ENCODE measurements around the gene SRRD. TPM values are rescaled to one million over a fixed set of nuclear protein-coding genes. Genes with fewer than 3 reads are reported as not detected.

The SRRD gene
- total RNA-seq, 3 donors from 2014 or later = 8.8 to 17.4 (median 15.0) TPM

DNA sequence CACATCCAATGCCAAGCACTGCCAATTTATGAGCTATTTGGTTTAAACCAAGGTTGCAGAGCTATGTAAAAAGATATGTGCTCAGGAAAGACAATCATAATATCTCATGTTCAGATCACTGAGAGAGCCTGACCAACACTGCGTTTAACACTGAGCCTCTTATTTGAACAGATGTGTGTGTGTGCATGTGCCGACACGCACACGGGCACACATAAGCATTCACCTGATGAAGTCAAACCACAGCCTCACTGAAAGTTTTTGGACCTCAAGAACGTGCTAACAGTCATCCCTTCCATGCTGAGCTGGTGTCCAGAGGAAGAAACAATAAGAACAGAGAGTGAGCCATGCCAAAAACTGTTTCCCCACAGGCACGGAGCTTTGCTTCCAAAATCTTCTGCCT lies 23.5 kb upstream of the SRRD start:
- H3K4me1 ChIP-seq = no peaks in the 10 kb centered on the region
- no peak overlapping the region for H3K27ac ChIP-seq
- H3K4me3 ChIP-seq = no peak overlapping the region
- intact Hi-C loops (cut with DNase I; ENCODE audit: low total_unique reads) = loop anchor here (5.0 kb wide), 1 partner anchor 87 kb away; no protein-coding TSS in a partner anchor
- no peaks in the 10 kb centered on the region for H3K27me3 ChIP-seq
- DNase-seq (ENCODE audit: low spot score in 2 of 2) = no peak
- no peak for TF ChIP-seq POLR2AphosphoS5 (IDR thresholded peaks at IDR 0.05)
- TF ChIP-seq, protein P1, sequence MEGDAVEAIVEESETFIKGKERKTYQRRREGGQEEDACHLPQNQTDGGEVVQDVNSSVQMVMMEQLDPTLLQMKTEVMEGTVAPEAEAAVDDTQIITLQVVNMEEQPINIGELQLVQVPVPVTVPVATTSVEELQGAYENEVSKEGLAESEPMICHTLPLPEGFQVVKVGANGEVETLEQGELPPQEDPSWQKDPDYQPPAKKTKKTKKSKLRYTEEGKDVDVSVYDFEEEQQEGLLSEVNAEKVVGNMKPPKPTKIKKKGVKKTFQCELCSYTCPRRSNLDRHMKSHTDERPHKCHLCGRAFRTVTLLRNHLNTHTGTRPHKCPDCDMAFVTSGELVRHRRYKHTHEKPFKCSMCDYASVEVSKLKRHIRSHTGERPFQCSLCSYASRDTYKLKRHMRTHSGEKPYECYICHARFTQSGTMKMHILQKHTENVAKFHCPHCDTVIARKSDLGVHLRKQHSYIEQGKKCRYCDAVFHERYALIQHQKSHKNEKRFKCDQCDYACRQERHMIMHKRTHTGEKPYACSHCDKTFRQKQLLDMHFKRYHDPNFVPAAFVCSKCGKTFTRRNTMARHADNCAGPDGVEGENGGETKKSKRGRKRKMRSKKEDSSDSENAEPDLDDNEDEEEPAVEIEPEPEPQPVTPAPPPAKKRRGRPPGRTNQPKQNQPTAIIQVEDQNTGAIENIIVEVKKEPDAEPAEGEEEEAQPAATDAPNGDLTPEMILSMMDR (IDR thresholded peaks at IDR 0.05) = no peak
- TF ChIP-seq POLR2A (IDR thresholded peaks at IDR 0.05) = no peak
- no peaks in the 10 kb centered on the region for H3K36me3 ChIP-seq
- H3K9me3 ChIP-seq = no peaks in the 10 kb centered on the region

DNA sequence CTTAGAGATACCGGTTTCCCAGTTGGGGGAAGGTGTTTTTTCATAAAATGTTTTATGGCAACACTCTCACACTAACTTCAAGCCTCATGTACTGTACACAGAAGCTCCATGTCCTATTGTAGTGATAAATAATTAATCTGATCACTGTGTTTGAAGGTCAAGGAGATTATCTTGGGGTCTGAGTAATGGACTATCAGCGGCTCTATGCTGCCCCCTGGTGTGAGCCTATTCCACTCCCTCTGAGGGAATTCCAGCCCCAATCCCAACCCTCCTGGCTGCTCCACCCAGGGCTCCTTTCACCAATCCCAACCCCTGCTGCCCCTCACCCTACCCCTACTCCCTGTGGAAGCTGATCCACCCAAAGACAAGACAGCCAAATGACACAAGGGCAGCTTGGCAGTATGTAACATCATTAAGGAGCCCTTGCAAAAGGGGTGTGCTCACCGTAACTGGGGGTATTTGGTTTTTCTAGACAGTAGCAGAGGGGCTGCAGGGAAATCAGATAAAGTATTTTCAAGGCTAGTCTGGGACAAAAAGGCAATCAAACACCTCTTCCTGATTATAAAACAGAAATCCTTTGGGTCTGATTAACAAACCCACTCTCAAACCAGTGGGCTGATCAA lies 22.4 kb upstream of the SRRD start:
- H3K36me3 ChIP-seq = no peaks in the 10 kb centered on the region
- TF ChIP-seq, protein P1 (IDR thresholded peaks at IDR 0.05) = peak in 2 of 3 donors; percentile 54 to 58
- no peak for TF ChIP-seq POLR2AphosphoS5 (IDR thresholded peaks at IDR 0.05)
- H3K27ac ChIP-seq = no peak overlapping the region
- intact Hi-C loops (cut with DNase I; ENCODE audit: low total_unique reads) = loop anchor here (5.0 kb wide), 1 partner anchor 86 kb away; no protein-coding TSS in a partner anchor
- no peaks in the 10 kb centered on the region for H3K27me3 ChIP-seq
- H3K4me3 ChIP-seq = no peak overlapping the region
- no peak for DNase-seq (ENCODE audit: low spot score in 2 of 2)
- no peaks in the 10 kb centered on the region for H3K9me3 ChIP-seq
- no peaks in the 10 kb centered on the region for H3K4me1 ChIP-seq

DNA sequence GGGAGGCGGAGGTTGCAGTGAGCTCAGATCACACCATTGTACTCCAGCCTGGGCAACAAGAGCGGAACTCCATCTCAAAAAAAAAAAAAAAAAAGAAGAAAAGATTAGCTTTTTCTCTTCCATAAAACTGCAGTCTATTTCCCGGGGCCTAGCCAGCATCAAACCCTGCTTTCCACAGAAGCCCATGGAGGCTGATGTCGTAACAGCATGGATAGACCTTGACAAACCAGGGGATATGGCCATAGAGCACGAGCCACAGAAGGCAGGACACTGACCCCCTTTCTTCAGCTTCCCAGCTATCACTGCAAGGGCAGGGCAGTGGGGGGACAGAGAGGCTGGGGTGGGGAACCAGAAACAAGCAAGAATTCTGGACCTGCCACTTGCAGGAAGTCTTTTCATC lies 21.6 kb upstream of the SRRD start:
- no peak for TF ChIP-seq POLR2A (IDR thresholded peaks at IDR 0.05)
- TF ChIP-seq, protein P1 (IDR thresholded peaks at IDR 0.05) = no peak
- TF ChIP-seq POLR2AphosphoS5 (IDR thresholded peaks at IDR 0.05) = no peak
- Histone ChIP-seq H3K9me3 (no peaks in the 10 kb centered on the region), H3K27me3 (no peaks in the 10 kb centered on the region), H3K4me3 (no peak overlapping the region), H3K27ac (no peak overlapping the region), H3K36me3 (no peaks in the 10 kb centered on the region), H3K4me1 (no peaks in the 10 kb centered on the region)
- intact Hi-C loops (cut with DNase I; ENCODE audit: low total_unique reads) = loop anchor here (5.0 kb wide), 1 partner anchor 85 kb away; no protein-coding TSS in a partner anchor
- no peak for DNase-seq (ENCODE audit: low spot score in 2 of 2)

DNA sequence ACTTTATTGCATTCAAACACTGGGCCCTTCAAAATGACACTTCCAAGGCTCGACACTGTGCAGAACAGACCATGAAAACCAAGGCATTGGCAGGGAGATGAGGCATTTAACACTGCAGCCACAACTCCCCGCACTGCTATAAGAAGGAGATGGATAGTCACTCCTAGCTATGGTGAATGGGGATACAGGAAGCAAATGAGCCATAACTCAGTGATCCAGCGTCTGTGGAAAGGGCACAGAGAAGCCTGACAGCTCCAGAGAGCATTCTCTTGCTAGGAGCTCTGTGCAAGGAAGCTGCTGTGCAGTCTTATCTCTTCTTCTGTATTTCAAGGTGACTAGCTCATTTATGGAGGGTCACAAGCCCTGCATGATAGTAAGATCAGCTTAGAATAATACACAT lies 21.0 kb upstream of the SRRD start:
- H3K36me3 ChIP-seq = no peaks in the 10 kb centered on the region
- intact Hi-C loops (cut with DNase I; ENCODE audit: low total_unique reads) = loop anchor here (5.0 kb wide), 1 partner anchor 85 kb away; no protein-coding TSS in a partner anchor
- DNase-seq (ENCODE audit: low spot score in 2 of 2) = no peak
- TF ChIP-seq POLR2AphosphoS5 (IDR thresholded peaks at IDR 0.05) (no peak), POLR2A (IDR thresholded peaks at IDR 0.05) (no peak)
- TF ChIP-seq, protein P1 (IDR thresholded peaks at IDR 0.05) = no peak
- no peak overlapping the region for H3K4me3 ChIP-seq
- H3K27me3 ChIP-seq = no peaks in the 10 kb centered on the region
- no peaks in the 10 kb centered on the region for H3K4me1 ChIP-seq
- H3K9me3 ChIP-seq = no peaks in the 10 kb centered on the region
- H3K27ac ChIP-seq = no peak overlapping the region

DNA sequence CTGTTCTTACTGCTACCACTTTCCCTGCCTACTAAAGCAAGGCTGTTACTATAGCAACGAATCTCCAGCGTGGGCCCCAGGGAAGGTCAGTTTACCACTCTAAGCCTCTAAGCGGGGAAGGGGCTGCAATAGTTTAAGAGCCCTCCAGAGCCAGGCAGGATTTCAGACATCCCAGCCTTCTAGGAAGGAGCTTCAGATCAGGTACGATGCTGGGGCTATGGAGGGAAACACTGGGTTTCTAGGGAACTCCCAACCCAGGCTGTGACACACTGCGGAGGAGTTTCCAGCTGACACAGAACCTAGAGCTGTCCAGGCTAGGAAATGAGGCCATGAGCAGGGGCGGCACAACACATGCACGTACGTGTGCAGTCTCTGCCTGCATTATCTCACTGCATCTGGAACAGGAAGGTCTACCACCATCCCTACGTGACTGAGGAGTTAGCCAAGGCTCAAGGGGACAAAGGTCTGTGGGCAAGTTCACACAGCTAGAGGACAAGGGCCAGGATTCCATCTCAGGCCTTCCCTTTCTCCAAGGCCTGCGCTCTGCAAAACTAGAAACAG lies 20.5 kb upstream of the SRRD start:
- Histone ChIP-seq H3K4me3 (no peak overlapping the region), H3K36me3 (no peaks in the 10 kb centered on the region), H3K27ac (no peak overlapping the region), H3K9me3 (no peaks in the 10 kb centered on the region), H3K27me3 (no peaks in the 10 kb centered on the region), H3K4me1 (no peaks in the 10 kb centered on the region)
- TF ChIP-seq POLR2A (IDR thresholded peaks at IDR 0.05) (no peak), POLR2AphosphoS5 (IDR thresholded peaks at IDR 0.05) (no peak)
- TF ChIP-seq, protein P1 (IDR thresholded peaks at IDR 0.05) = no peak
- intact Hi-C loops (cut with DNase I; ENCODE audit: low total_unique reads) = loop anchor here (5.0 kb wide), 1 partner anchor 84 kb away; no protein-coding TSS in a partner anchor
- no peak for DNase-seq (ENCODE audit: low spot score in 2 of 2)

Measured in breast epithelium (tissue), 4 donors.